ENCODE measurements around the gene GFER. TPM values are rescaled to one million over a fixed set of nuclear protein-coding genes. Genes with fewer than 3 reads are reported as not detected.

Gene GFER
- total RNA-seq, 1 experiment from 2014 or later = 85.5 TPM

Small RNAs within 50 kb of the gene (small RNA-seq; reads per million reads assigned to genes)
- gene AC005363.2 (not detected), gene RN7SL219P (not detected), gene SNORA10 (not detected), gene SNORA64 (not detected)

Other genes with a start within 250 kb of the GFER start
- gene NME3, start 212.7 kb upstream of the GFER start, total RNA-seq (2014; rRNA removed; shearing (Covaris generic)) = 7.3 and 7.4 TPM in 2 replicates
- gene EME2, start 211.4 kb upstream of the GFER start, total RNA-seq (2014; rRNA removed; shearing (Covaris generic)) = 6.3 and 7.3 TPM in 2 replicates
- gene MRPS34, start 211.1 kb upstream of the GFER start, total RNA-seq (2014; rRNA removed; shearing (Covaris generic)) = 248 and 271 TPM in 2 replicates
- 28.7 and 31.2 TPM in 2 replicates for gene SPSB3, start 201.6 kb upstream of the GFER start, total RNA-seq (2014; rRNA removed; shearing (Covaris generic))
- gene NUBP2, start 201.2 kb upstream of the GFER start, total RNA-seq (2014; rRNA removed; shearing (Covaris generic)) = 123 and 137 TPM in 2 replicates
- gene IGFALS, start 190.5 kb upstream of the GFER start, total RNA-seq (2014; rRNA removed; shearing (Covaris generic)) = not detected in 2 replicates
- gene HAGH, start 157.4 kb upstream of the GFER start, total RNA-seq (2014; rRNA removed; shearing (Covaris generic)) = 35.9 and 45.7 TPM in 2 replicates
- gene FAHD1, start 157.0 kb upstream of the GFER start, total RNA-seq (2014; rRNA removed; shearing (Covaris generic)) = 78.8 and 81.1 TPM in 2 replicates
- gene MEIOB, start 112.0 kb upstream of the GFER start, total RNA-seq (2014; rRNA removed; shearing (Covaris generic)) = not detected in 2 replicates
- gene HS3ST6, start 65.8 kb upstream of the GFER start, total RNA-seq (2014; rRNA removed; shearing (Covaris generic)) = not detected in 2 replicates
- gene MSRB1, start 41.0 kb upstream of the GFER start, total RNA-seq (2014; rRNA removed; shearing (Covaris generic)) = 26.1 and 38.7 TPM in 2 replicates
- gene RPL3L, start 29.5 kb upstream of the GFER start, total RNA-seq (2014; rRNA removed; shearing (Covaris generic)) = not detected in 2 replicates
- gene NDUFB10, start 24.7 kb upstream of the GFER start, total RNA-seq (2014; rRNA removed; shearing (Covaris generic)) = 559 and 621 TPM in 2 replicates
- 5,088 and 5,569 TPM in 2 replicates for gene RPS2, start 19.4 kb upstream of the GFER start, total RNA-seq (2014; rRNA removed; shearing (Covaris generic))
- gene RNF151, start 17.3 kb upstream of the GFER start, total RNA-seq (2014; rRNA removed; shearing (Covaris generic)) = not detected in 2 replicates
- gene TBL3, start 12.1 kb upstream of the GFER start, total RNA-seq (2014; rRNA removed; shearing (Covaris generic)) = 47.8 and 53.4 TPM in 2 replicates
- gene NOXO1, start 2.7 kb upstream of the GFER start, total RNA-seq (2014; rRNA removed; shearing (Covaris generic)) = 0.43 TPM in 1 of 2 replicates, not detected in the other
- 2.4 and 2.5 TPM in 2 replicates for gene SYNGR3, start 5.8 kb downstream of the GFER start, total RNA-seq (2014; rRNA removed; shearing (Covaris generic))
- gene ZNF598, start 25.6 kb downstream of the GFER start, total RNA-seq (2014; rRNA removed; shearing (Covaris generic)) = 46.2 and 50.4 TPM in 2 replicates
- 0.30 and 0.35 TPM in 2 replicates for gene NPW, start 35.6 kb downstream of the GFER start, total RNA-seq (2014; rRNA removed; shearing (Covaris generic))
- 118 and 158 TPM in 2 replicates for gene NHERF2, start 42.7 kb downstream of the GFER start, total RNA-seq (2014; rRNA removed; shearing (Covaris generic))
- 61.5 and 90.5 TPM in 2 replicates for gene NTHL1, start 63.6 kb downstream of the GFER start, total RNA-seq (2014; rRNA removed; shearing (Covaris generic))
- gene TSC2, start 63.8 kb downstream of the GFER start, total RNA-seq (2014; rRNA removed; shearing (Covaris generic)) = 50.2 and 59.6 TPM in 2 replicates
- 55.1 and 58.6 TPM in 2 replicates for gene PKD1, start 151.7 kb downstream of the GFER start, total RNA-seq (2014; rRNA removed; shearing (Covaris generic))
- gene RAB26, start 164.4 kb downstream of the GFER start, total RNA-seq (2014; rRNA removed; shearing (Covaris generic)) = 9.5 and 13.4 TPM in 2 replicates
- gene TRAF7, start 171.6 kb downstream of the GFER start, total RNA-seq (2014; rRNA removed; shearing (Covaris generic)) = 122 and 138 TPM in 2 replicates
- gene CASKIN1, start 212.4 kb downstream of the GFER start, total RNA-seq (2014; rRNA removed; shearing (Covaris generic)) = 0.10 and 1.2 TPM in 2 replicates
- 50.0 and 69.1 TPM in 2 replicates for gene MLST8, start 221.3 kb downstream of the GFER start, total RNA-seq (2014; rRNA removed; shearing (Covaris generic))
- 2.0 and 7.3 TPM in 2 replicates for gene BRICD5, start 226.7 kb downstream of the GFER start, total RNA-seq (2014; rRNA removed; shearing (Covaris generic))
- 40.0 and 50.1 TPM in 2 replicates for gene PGP, start 230.6 kb downstream of the GFER start, total RNA-seq (2014; rRNA removed; shearing (Covaris generic))
- gene E4F1, start 239.4 kb downstream of the GFER start, total RNA-seq (2014; rRNA removed; shearing (Covaris generic)) = 37.4 and 41.2 TPM in 2 replicates